B cell (primary cell): ENCODE results near the gene CTDSPL. TPM values are rescaled to one million over a fixed set of nuclear protein-coding genes. Genes with fewer than 3 reads are reported as not detected.

Experiments used
- ATAC-seq: fragments of 200-7000 bp; cut with Tn5 transposase; one replicate; pipeline ENCODE4 v1.10.0; 2021; ENCODE audit warnings: low read depth, mild to moderate bottlenecking, moderate number of reproducible peaks, moderate library complexity
- CTCF ChIA-PET: fragments of 350-600 bp; sonication (Branson Sonifier 250); formaldehyde crosslinking; loops from one replicate; lab custom pipeline; 2021; ENCODE audit warnings: antibody characterized with exemption, inconsistent platforms; lab: Charles Lee
- POLR2A ChIA-PET: fragments of 350-600 bp; sonication (Branson Sonifier 250); formaldehyde crosslinking; loops from one replicate; lab custom pipeline; 2021; ENCODE audit warnings: antibody characterized with exemption; lab: Charles Lee
- DNase-seq: peaks from one replicate; pipeline ENCODE4 v3.0.0; 2013
- H2AFZ ChIP-seq: 2 replicates; pipeline ENCODE4 v1.6.1; 2012; ENCODE audit warnings: mild to moderate bottlenecking, low read depth, low read length; ENCODE audit not compliant: insufficient read depth, poor library complexity, severe bottlenecking
- H3K27ac ChIP-seq, 2 donors: 1 replicate in 1 of 2; 2 replicates in 1 of 2; pipeline ENCODE4 v1.5.1; 2012 to 2013; ENCODE audit warnings: low read length in 2 of 2, mild to moderate bottlenecking in 2 of 2, moderate library complexity in 1 of 2
- H3K27me3 ChIP-seq, 4 experiments: fragments of 200-600 bp in 1 of 4; sonication (generic) in 1 of 4; replicated peaks in 1 of 4; 1 replicate in 2 of 4; 2 replicates in 2 of 4; pipeline versions ENCODE4 v1.6.1 to v1.7.0; 2013 to 2016; ENCODE audit warnings: low read length in 3 of 4, mild to moderate bottlenecking in 2 of 4, mixed read lengths in 1 of 4, moderate library complexity in 1 of 4; ENCODE audit not compliant: insufficient read depth in 4 of 4, control insufficient read depth in 3 of 4; ENCODE audit errors: control extremely low read depth in 1 of 4
- H3K36me3 ChIP-seq, 2 experiments: replicated peaks in 1 of 2; 1 replicate in 1 of 2; 2 replicates in 1 of 2; pipeline versions ENCODE4 v1.6.1 to v1.7.1; 2013; ENCODE audit warnings: low read length in 1 of 2; ENCODE audit not compliant: insufficient read depth in 2 of 2, control insufficient read depth in 1 of 2; ENCODE audit errors: control extremely low read depth in 1 of 2, extremely low read depth in 1 of 2
- H3K4me1 ChIP-seq, 2 donors: fragments of 200-600 bp in 1 of 2; sonication (generic) in 1 of 2; 1 replicate in 1 of 2; 2 replicates in 1 of 2; pipeline versions ENCODE4 v1.5.1 to v1.6.1; 2013 to 2017; ENCODE audit warnings: low read length in 2 of 2; ENCODE audit not compliant: control insufficient read depth in 2 of 2, insufficient read depth in 2 of 2
- H3K4me2 ChIP-seq: replicated peaks from 2 replicates; pipeline ENCODE3; 2012; ENCODE audit warnings: mild to moderate bottlenecking, low read depth, low read length; ENCODE audit not compliant: poor library complexity, severe bottlenecking
- H3K4me3 ChIP-seq, 5 experiments: fragments of 200-600 bp in 1 of 5; sonication (generic) in 1 of 5; 1 replicate in 3 of 5; 2 replicates in 2 of 5; pipeline versions ENCODE4 v1.5.1 to v1.7.0; 2011 to 2016; ENCODE audit warnings: low read length in 4 of 5, mild to moderate bottlenecking in 4 of 5, low read depth in 2 of 5, control low read depth in 1 of 5, moderate library complexity in 1 of 5; ENCODE audit not compliant: insufficient read depth in 1 of 5; ENCODE audit errors: control extremely low read depth in 1 of 5, extremely low read depth in 1 of 5
- H3K79me2 ChIP-seq: fragments of 200-600 bp; sonication (generic); one replicate; pipeline ENCODE4 v1.6.0; 2016; ENCODE audit warnings: low read length; ENCODE audit not compliant: control insufficient read depth, insufficient read depth
- H3K9ac ChIP-seq: fragments of 200-600 bp; sonication (generic); 2 replicates; pipeline ENCODE4 v1.6.1; 2017; ENCODE audit warnings: mild to moderate bottlenecking, low read length, moderate library complexity
- H3K9me3 ChIP-seq, 3 donors: one replicate each; pipeline versions ENCODE4 v1.6.1 to v1.7.1; 2013; ENCODE audit warnings: low read length in 2 of 3; ENCODE audit not compliant: control insufficient read depth in 2 of 3, insufficient read depth in 1 of 3; ENCODE audit errors: control extremely low read depth in 1 of 3
- H4K20me1 ChIP-seq: 2 replicates; pipeline ENCODE4 v1.6.0; 2012; ENCODE audit warnings: mild to moderate bottlenecking, low read length; ENCODE audit not compliant: insufficient read depth, control insufficient read depth, poor library complexity, severe bottlenecking
- H3K27ac Mint-ChIP-seq: one replicate; pipeline ENCODE4 v1.8.0; 2021; ENCODE audit warnings: mixed read lengths
- H3K27me3 Mint-ChIP-seq: one replicate; pipeline ENCODE4 v1.8.0; 2021; ENCODE audit warnings: mixed read lengths
- H3K4me1 Mint-ChIP-seq: one replicate; pipeline ENCODE4 v1.8.0; 2021; ENCODE audit warnings: mixed read lengths
- H3K4me3 Mint-ChIP-seq: one replicate; pipeline ENCODE4 v1.8.0; 2021; ENCODE audit warnings: mixed read lengths
- H3K9me3 Mint-ChIP-seq: one replicate; pipeline ENCODE4 v1.8.0; 2022; ENCODE audit warnings: mixed read lengths; ENCODE audit not compliant: insufficient read depth
- EZH2 ChIP-seq: IDR thresholded peaks from 2 replicates; pipeline ENCODE4 v1.6.1; 2012; ENCODE audit warnings: borderline replicate concordance, low read depth, mild to moderate bottlenecking, moderate library complexity, low read length; ENCODE audit not compliant: insufficient read depth, poor library complexity, severe bottlenecking
- WGBS: methylation state at CpG from one replicate; pipeline ENCODE4 v1.1.5; 2013; ENCODE audit warnings: missing lambda C conversion rate; ENCODE audit not compliant: insufficient coverage; 5-methylcytosine and 5-hydroxymethylcytosine counted together
- intact Hi-C: fragments of 100-400 bp; cut with micrococcal nuclease; formaldehyde crosslinking; loops from one replicate; pipeline ENCODE4 v1.10.0; 2022
- polyA plus RNA-seq: library from polyadenylated mRNA; depleted of rRNA; stranded (reverse); fragments of >200 nt; gene quantifications from 2 replicates; pipeline ENCODE4 v1.2.3, GENCODE V29; 2012
- total RNA-seq, 2 donors: library from RNA; stranded (reverse); fragments of 120-200 nt in 1 of 2; gene quantifications; 1 replicate in 1 of 2; 2 replicates in 1 of 2; pipeline versions ENCODE4 v1.2.3 to v1.2.4, GENCODE V29; 2013 to 2022
- TF ChIP-seq, protein P1 (sequence below): fragments of 200-600 bp; IDR thresholded peaks from one replicate; pipeline ENCODE4 v1.8.0; 2022; ENCODE audit warnings: antibody characterized with exemption, mild to moderate bottlenecking

CTDSPL gene
- total and polyA plus RNA-seq, 2 donors (not counting 1 experiment from before 2014, with no cell fraction given), result not detected

DNA sequence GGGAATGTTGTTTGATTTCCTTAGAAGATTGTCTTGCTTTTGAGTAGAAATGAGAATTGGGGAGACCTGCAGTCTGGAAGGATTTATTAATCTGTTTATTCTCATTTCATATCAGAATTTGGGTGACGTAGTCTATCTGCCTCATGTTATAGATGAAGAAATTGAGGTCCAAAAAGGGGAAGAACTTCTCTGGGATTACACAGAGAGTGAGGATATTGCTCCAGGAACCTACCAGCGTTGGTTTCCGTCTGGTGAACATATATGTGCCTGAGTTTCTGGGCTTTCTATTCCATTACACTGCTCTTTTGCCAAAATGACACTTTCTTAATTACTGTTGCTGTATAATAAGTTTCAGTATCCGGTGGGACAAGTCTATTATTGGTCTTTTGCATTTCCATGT is 51.8 kb downstream of the CTDSPL start:
- no peak overlapping the region for H3K4me3 ChIP-seq
- ATAC-seq (no peak), DNase-seq (no peak)
- Mint-ChIP-seq H3K4me1 (no peaks in the 10 kb centered on the region), H3K27me3 (peaks cover 7% of the 10 kb centered on the region), H3K9me3 (no peaks in the 10 kb centered on the region), H3K27ac (no peak overlapping the region), H3K4me3 (no peak overlapping the region)
- intact Hi-C loops, result no loop called here
- no peaks in the 10 kb centered on the region for H3K79me2 ChIP-seq
- no peak overlapping the region for H2AFZ ChIP-seq
- WGBS, result no CpG with 5 or more reads among the region's 4 CpGs
- no peaks in the 10 kb centered on the region for H3K9me3 ChIP-seq
- no peak overlapping the region for H3K9ac ChIP-seq
- ChIA-PET POLR2A (no interaction called here), CTCF (no interaction called here)
- no peaks in the 10 kb centered on the region for H3K27me3 ChIP-seq
- no peaks in the 10 kb centered on the region for H3K36me3 ChIP-seq
- no peaks in the 10 kb centered on the region for H3K4me1 ChIP-seq
- no peaks in the 10 kb centered on the region for H4K20me1 ChIP-seq
- H3K4me2 ChIP-seq, result no peak overlapping the region
- TF ChIP-seq, protein P1, sequence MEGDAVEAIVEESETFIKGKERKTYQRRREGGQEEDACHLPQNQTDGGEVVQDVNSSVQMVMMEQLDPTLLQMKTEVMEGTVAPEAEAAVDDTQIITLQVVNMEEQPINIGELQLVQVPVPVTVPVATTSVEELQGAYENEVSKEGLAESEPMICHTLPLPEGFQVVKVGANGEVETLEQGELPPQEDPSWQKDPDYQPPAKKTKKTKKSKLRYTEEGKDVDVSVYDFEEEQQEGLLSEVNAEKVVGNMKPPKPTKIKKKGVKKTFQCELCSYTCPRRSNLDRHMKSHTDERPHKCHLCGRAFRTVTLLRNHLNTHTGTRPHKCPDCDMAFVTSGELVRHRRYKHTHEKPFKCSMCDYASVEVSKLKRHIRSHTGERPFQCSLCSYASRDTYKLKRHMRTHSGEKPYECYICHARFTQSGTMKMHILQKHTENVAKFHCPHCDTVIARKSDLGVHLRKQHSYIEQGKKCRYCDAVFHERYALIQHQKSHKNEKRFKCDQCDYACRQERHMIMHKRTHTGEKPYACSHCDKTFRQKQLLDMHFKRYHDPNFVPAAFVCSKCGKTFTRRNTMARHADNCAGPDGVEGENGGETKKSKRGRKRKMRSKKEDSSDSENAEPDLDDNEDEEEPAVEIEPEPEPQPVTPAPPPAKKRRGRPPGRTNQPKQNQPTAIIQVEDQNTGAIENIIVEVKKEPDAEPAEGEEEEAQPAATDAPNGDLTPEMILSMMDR, result no peak
- TF ChIP-seq EZH2, result no peak
- no peak overlapping the region for H3K27ac ChIP-seq

DNA sequence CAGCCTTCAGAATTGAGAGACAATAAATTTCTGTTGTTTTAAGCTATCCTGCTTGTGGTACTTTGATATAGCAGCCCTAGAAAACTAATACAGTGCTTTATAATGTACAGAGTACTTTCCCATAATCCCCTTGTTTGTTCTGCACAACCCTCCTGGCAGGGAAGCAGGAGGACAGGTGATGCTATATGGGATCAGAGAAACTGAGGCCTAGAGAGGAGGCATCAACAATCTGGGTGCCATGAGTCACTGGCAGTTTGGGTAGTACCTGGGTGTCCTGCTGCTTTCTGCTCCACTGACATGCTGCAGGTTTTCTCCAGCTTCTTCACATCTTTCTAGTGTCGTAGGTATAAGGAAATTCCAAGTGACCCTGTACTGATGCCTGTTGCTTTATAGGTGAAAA is 55.0 kb downstream of the CTDSPL start:
- no peaks in the 10 kb centered on the region for H3K4me1 ChIP-seq
- H3K27me3 Mint-ChIP-seq, result peaks cover 7% of the 10 kb centered on the region
- no peak overlapping the region for H2AFZ ChIP-seq
- intact Hi-C loops, result no loop called here
- H3K27me3 ChIP-seq, result no peaks in the 10 kb centered on the region
- no peak for DNase-seq
- POLR2A ChIA-PET, result no interaction called here
- no peaks in the 10 kb centered on the region for H3K79me2 ChIP-seq
- no peaks in the 10 kb centered on the region for H3K4me1 Mint-ChIP-seq
- no peak for ATAC-seq
- H3K27ac Mint-ChIP-seq, result no peak overlapping the region
- no peak for TF ChIP-seq EZH2
- TF ChIP-seq, protein P1, result no peak
- H3K4me3 ChIP-seq, result no peak overlapping the region
- no CpG with 5 or more reads among the region's 1 CpG for WGBS
- no peak overlapping the region for H3K9ac ChIP-seq
- no peaks in the 10 kb centered on the region for H3K9me3 Mint-ChIP-seq
- H3K4me2 ChIP-seq, result no peak overlapping the region
- CTCF ChIA-PET, result no interaction called here
- no peaks in the 10 kb centered on the region for H4K20me1 ChIP-seq
- no peaks in the 10 kb centered on the region for H3K9me3 ChIP-seq
- H3K4me3 Mint-ChIP-seq, result no peak overlapping the region
- no peaks in the 10 kb centered on the region for H3K36me3 ChIP-seq
- H3K27ac ChIP-seq, result no peak overlapping the region
